H1 (cell line): Measurements from ENCODE around the gene RNFT2. TPM values are rescaled to one million over a fixed set of nuclear protein-coding genes. Genes with fewer than 3 reads are reported as not detected.

Experiments
- CTCF ChIA-PET: fragments of 300-600 bp; sonication (Branson Sonifier 250); formaldehyde crosslinking; loops from one replicate; lab custom pipeline; 2021; ENCODE audit not compliant: partially characterized antibody; lab: Charles Lee
- POLR2A ChIA-PET: fragments of 300-600 bp; sonication (Branson Sonifier 250); formaldehyde crosslinking; loops from one replicate; lab custom pipeline; 2021; ENCODE audit warnings: inconsistent platforms; ENCODE audit not compliant: partially characterized antibody; lab: Charles Lee
- DNase-seq, 2 experiments: peaks; one replicate each; pipeline versions ENCODE4 v3.0.0 to v3.0.0-alpha.2; 2010 to 2022; ENCODE audit warnings: low spot score in 2 of 2, low read depth in 1 of 2, mixed read lengths in 1 of 2
- FAIRE-seq: peaks from 2 replicates; lab custom pipeline; 2011; peaks lifted over from hg19 to GRCh38; lab: Jason Lieb, UNC
- H2AFZ ChIP-seq: 2 replicates; pipeline ENCODE4 v1.8.1; 2012; ENCODE audit warnings: low read length, inconsistent platforms
- H2AK5ac ChIP-seq: 2 replicates; pipeline ENCODE4 v1.6.1; 2013; ENCODE audit warnings: low read depth, low read length
- H2BK120ac ChIP-seq: replicated peaks from 2 replicates; pipeline ENCODE3; 2013; ENCODE audit warnings: low read depth, low read length, inconsistent platforms
- H2BK12ac ChIP-seq: 2 replicates; pipeline ENCODE4 v1.6.1; 2013; ENCODE audit warnings: low read depth, low read length
- H2BK15ac ChIP-seq: 2 replicates; pipeline ENCODE4 v1.6.1; 2013; ENCODE audit warnings: low read length
- H2BK20ac ChIP-seq: 2 replicates; pipeline ENCODE4 v1.6.1; 2013; ENCODE audit warnings: low read length
- H2BK5ac ChIP-seq: 2 replicates; pipeline ENCODE4 v1.6.1; 2013; ENCODE audit warnings: low read depth, low read length
- H3K14ac ChIP-seq: 2 replicates; pipeline ENCODE4 v1.6.1; 2013; ENCODE audit warnings: inconsistent platforms; ENCODE audit not compliant: insufficient read length
- H3K18ac ChIP-seq: 2 replicates; pipeline ENCODE4 v1.6.1; 2013; ENCODE audit warnings: low read length; ENCODE audit errors: extremely low read depth
- H3K23ac ChIP-seq: 2 replicates; pipeline ENCODE4 v1.6.1; 2013; ENCODE audit warnings: inconsistent platforms; ENCODE audit not compliant: insufficient read length
- H3K23me2 ChIP-seq: 2 replicates; pipeline ENCODE4 v1.6.1; 2013; ENCODE audit warnings: low read depth, low read length
- H3K27ac ChIP-seq: 2 replicates; pipeline ENCODE4 v1.6.1; 2011; ENCODE audit warnings: low read depth, low read length, inconsistent platforms
- H3K27me3 ChIP-seq, 4 experiments: replicated peaks in 1 of 4; 1 replicate in 1 of 4; 2 replicates in 3 of 4; pipeline versions ENCODE4 v1.6.1 to v1.8.1; 2011 to 2013; ENCODE audit warnings: low read length in 3 of 4, mild to moderate bottlenecking in 3 of 4, inconsistent platforms in 2 of 4, mixed read lengths in 2 of 4, moderate library complexity in 1 of 4; ENCODE audit not compliant: control insufficient read depth in 3 of 4, insufficient read depth in 3 of 4; ENCODE audit errors: extremely low read depth in 1 of 4
- H3K36me3 ChIP-seq, 4 experiments: 2 replicates each; pipeline versions ENCODE4 v1.6.1 to v1.8.1; 2011 to 2013; ENCODE audit warnings: mild to moderate bottlenecking in 4 of 4, low read length in 3 of 4, moderate library complexity in 2 of 4, control low read depth in 1 of 4, inconsistent platforms in 1 of 4; ENCODE audit not compliant: insufficient read depth in 4 of 4, control insufficient read depth in 2 of 4
- H3K4ac ChIP-seq: replicated peaks from 2 replicates; pipeline ENCODE3; 2013; ENCODE audit warnings: low read length, low read depth, mixed read lengths, inconsistent platforms; ENCODE audit not compliant: insufficient read length
- H3K4me1 ChIP-seq, 4 experiments: replicated peaks in 1 of 4; 1 replicate in 1 of 4; 2 replicates in 3 of 4; pipeline versions ENCODE4 v1.6.1 to v1.8.1; 2011 to 2013; ENCODE audit warnings: low read length in 3 of 4, inconsistent platforms in 2 of 4, mixed read lengths in 1 of 4; ENCODE audit not compliant: insufficient read depth in 4 of 4, control insufficient read depth in 3 of 4
- H3K4me2 ChIP-seq, 2 experiments: 2 replicates each; pipeline versions ENCODE4 v1.6.1 to v1.8.1; 2011 to 2013; ENCODE audit warnings: low read depth in 2 of 2, low read length in 2 of 2, control low read depth in 1 of 2, inconsistent platforms in 1 of 2, mild to moderate bottlenecking in 1 of 2; ENCODE audit not compliant: insufficient read depth in 1 of 2
- H3K4me3 ChIP-seq, 4 experiments: fragments of 200-600, 300-600 bp in 1 of 4; sonication (generic), shearing (Covaris generic), sonication (Bioruptor Twin) in 1 of 4; 2 replicates each; pipeline versions ENCODE4 v1.5.1 to v1.8.1; 2011 to 2016; ENCODE audit warnings: low read length in 4 of 4, low read depth in 3 of 4, control low read depth in 2 of 4, inconsistent platforms in 2 of 4, mild to moderate bottlenecking in 2 of 4, mixed read lengths in 1 of 4, moderate library complexity in 1 of 4; ENCODE audit not compliant: insufficient read depth in 2 of 4; ENCODE audit errors: extremely low read depth in 1 of 4
- H3K56ac ChIP-seq: replicated peaks from 2 replicates; pipeline ENCODE3; 2013; ENCODE audit warnings: low read depth, mild to moderate bottlenecking, mixed read lengths, low read length, inconsistent platforms; ENCODE audit not compliant: insufficient read length
- H3K79me1 ChIP-seq: 2 replicates; pipeline ENCODE4 v1.6.1; 2013; ENCODE audit warnings: low read depth, low read length, control low read depth
- H3K79me2 ChIP-seq, 2 experiments: 2 replicates each; pipeline versions ENCODE4 v1.6.1 to v1.8.1; 2012 to 2013; ENCODE audit warnings: low read length in 2 of 2, mild to moderate bottlenecking in 2 of 2, inconsistent platforms in 1 of 2; ENCODE audit not compliant: insufficient read depth in 2 of 2, control insufficient read depth in 1 of 2
- H3K9ac ChIP-seq, 4 experiments: replicated peaks in 1 of 4; 1 replicate in 1 of 4; 2 replicates in 3 of 4; pipeline versions ENCODE4 v1.6.1 to v1.8.1; 2011 to 2013; ENCODE audit warnings: low read depth in 3 of 4, low read length in 3 of 4, control low read depth in 2 of 4, mild to moderate bottlenecking in 2 of 4, moderate library complexity in 2 of 4, inconsistent platforms in 1 of 4; ENCODE audit errors: extremely low read depth in 1 of 4
- H3K9me3 ChIP-seq, 2 experiments: 2 replicates each; pipeline versions ENCODE4 v1.6.1 to v1.8.1; 2012 to 2013; ENCODE audit warnings: mild to moderate bottlenecking in 2 of 2, moderate library complexity in 2 of 2, control low read depth in 1 of 2, inconsistent platforms in 1 of 2, low read depth in 1 of 2, low read length in 1 of 2, mixed read lengths in 1 of 2; ENCODE audit not compliant: insufficient read depth in 2 of 2
- H4K20me1 ChIP-seq, 2 experiments: replicated peaks in 1 of 2; 2 replicates each; pipeline versions ENCODE3 to v1.8.1; 2011 to 2013; ENCODE audit warnings: inconsistent platforms in 2 of 2, low read length in 2 of 2, mild to moderate bottlenecking in 1 of 2; ENCODE audit not compliant: insufficient read depth in 2 of 2, control insufficient read depth in 1 of 2
- H4K5ac ChIP-seq: 2 replicates; pipeline ENCODE4 v1.6.1; 2013; ENCODE audit warnings: low read length, low read depth, mixed read lengths, inconsistent platforms; ENCODE audit not compliant: insufficient read length
- H4K8ac ChIP-seq: 2 replicates; pipeline ENCODE4 v1.8.0; 2013; ENCODE audit warnings: mild to moderate bottlenecking, moderate library complexity, low read length, inconsistent platforms; ENCODE audit not compliant: insufficient read depth; ENCODE audit errors: extremely low read depth
- H4K91ac ChIP-seq: replicated peaks from 2 replicates; pipeline ENCODE3; 2013; ENCODE audit warnings: low read length, mixed read lengths, inconsistent platforms; ENCODE audit not compliant: insufficient read length
- EP300 ChIP-seq, 2 experiments: IDR thresholded peaks; 1 replicate in 1 of 2; 2 replicates in 1 of 2; pipeline ENCODE4 v1.6.1; 2011 to 2012; ENCODE audit warnings: low read depth in 2 of 2, low read length in 2 of 2, mild to moderate bottlenecking in 2 of 2, borderline replicate concordance in 1 of 2, inconsistent platforms in 1 of 2, moderate library complexity in 1 of 2
- JUN ChIP-seq: IDR thresholded peaks from 2 replicates; pipeline ENCODE4 v1.6.1; 2011; ENCODE audit warnings: low read depth, mild to moderate bottlenecking, improper control_type of control experiment, low read length
- KDM4A ChIP-seq: IDR thresholded peaks from one replicate; pipeline ENCODE4 v1.7.1; 2012; ENCODE audit warnings: low read depth, mild to moderate bottlenecking, moderate library complexity, low read length, inconsistent platforms; ENCODE audit not compliant: severe bottlenecking
- NRF1 ChIP-seq: IDR thresholded peaks from 2 replicates; pipeline ENCODE4 v1.6.1; 2011; ENCODE audit warnings: mild to moderate bottlenecking, low read depth, low read length, improper control_type of control experiment
- TBP ChIP-seq: IDR thresholded peaks from 2 replicates; pipeline ENCODE4 v1.6.1; 2011; ENCODE audit warnings: low read depth, low read length, improper control_type of control experiment
- WGBS, 2 experiments: shearing (Covaris generic) in 1 of 2; methylation state at CpG; one replicate each; pipeline versions ENCODE4 v1.1.6 to v1.1.7; 2013 to 2015; ENCODE audit warnings: low lambda C conversion rate in 2 of 2, mixed read lengths in 2 of 2, inconsistent platforms in 1 of 2, low coverage in 1 of 2, missing lambda C conversion rate in 1 of 2; ENCODE audit not compliant: insufficient replicate concordance in 2 of 2, insufficient coverage in 1 of 2, insufficient read length in 1 of 2; ENCODE audit errors: extremely low coverage in 1 of 2, missing lambda C conversion rate in 1 of 2; 5-methylcytosine and 5-hydroxymethylcytosine counted together
- polyA plus RNA-seq, 7 experiments: library from polyadenylated mRNA; depleted of rRNA in 3 of 7; stranded (reverse) in 5 of 7; unstranded in 2 of 7; fragments of >200 nt in 5 of 7; fragments of 200-250 nt in 2 of 7; gene quantifications; 1 replicate in 5 of 7; 2 replicates in 1 of 7; 4 replicates in 1 of 7; pipeline versions ENCODE4 v1.2.1 to v1.2.3, GENCODE V29; 2011 to 2013; ENCODE audit warnings: missing spikeins in 2 of 7, mixed read lengths in 2 of 7
- total RNA-seq: library from RNA; stranded (reverse); fragmentation: NEBNext Ultra II Directional; extraction: Animal tissue kit (Norgen Biotek cat#: 25700); gene quantifications from 2 replicates; pipeline ENCODE4 v1.2.1, GENCODE V29; 2021
- TF ChIP-seq, protein P1 (sequence below): IDR thresholded peaks from 2 replicates; pipeline ENCODE4 v1.6.1; 2012; ENCODE audit warnings: inconsistent platforms

The RNFT2 gene
- total and polyA plus RNA-seq, 2 of the 8 experiments (the other 6 are each of a cell fraction or from before 2014, with no cell fraction given): 14.2 to 33.1 TPM

DNA sequence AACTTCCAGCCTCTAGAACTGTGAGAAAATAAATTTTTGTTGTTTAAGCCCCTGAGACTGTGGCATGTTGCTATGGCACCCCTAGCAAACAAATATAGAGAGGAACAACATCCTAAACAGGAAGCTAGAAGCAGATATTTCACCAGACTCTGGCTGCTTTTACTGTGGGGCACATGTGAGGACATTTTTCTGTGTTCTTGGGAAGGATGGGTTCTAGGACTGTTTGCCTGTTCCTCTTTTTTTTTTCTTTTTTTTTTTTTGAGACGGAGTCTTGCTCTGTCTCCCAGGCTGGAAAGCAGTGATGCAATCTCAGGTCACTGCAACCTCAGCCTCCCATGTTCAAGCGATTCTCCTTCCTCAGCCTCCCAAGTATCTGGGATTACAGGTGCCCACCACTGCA is 147.4 kb downstream of the RNFT2 start:
- Histone ChIP-seq H3K23ac (no peak overlapping the region), H2BK20ac (no peak overlapping the region), H4K20me1 (peaks cover 0 to 2% of the 10 kb centered on the region in 2 experiments), H4K8ac (no peak overlapping the region), H2BK12ac (no peak overlapping the region), H2BK15ac (no peak overlapping the region), H3K36me3 (no peaks in the 10 kb centered on the region), H3K79me1 (no peaks in the 10 kb centered on the region), H4K91ac (no peak overlapping the region), H4K5ac (no peak overlapping the region), H2AK5ac (no peak overlapping the region), H3K4me2 (no peak overlapping the region), H2BK120ac (no peak overlapping the region), H3K4me1 (peaks cover 0 to 5% (median 4%) of the 10 kb centered on the region in 4 experiments; a peak in 5 of 7 replicates), H3K79me2 (no peaks in the 10 kb centered on the region), H2BK5ac (no peak overlapping the region), H3K14ac (no peak overlapping the region), H3K27ac (no peak overlapping the region), H3K18ac (no peak overlapping the region), H3K4me3 (no peak overlapping the region), H2AFZ (no peak overlapping the region), H3K4ac (no peak overlapping the region), H3K56ac (no peak overlapping the region), H3K9me3 (no peaks in the 10 kb centered on the region; a peak in 1 of 4 replicates), H3K27me3 (peaks cover 16 to 30% (median 24%) of the 10 kb centered on the region in 4 experiments), H3K9ac (no peak overlapping the region), H3K23me2 (peaks cover 13% of the 10 kb centered on the region; the same call in 1 of the 2 replicates)
- DNase-seq: no peak
- CTCF ChIA-PET: no interaction called here
- POLR2A ChIA-PET: no interaction called here
- FAIRE-seq: no peak
- WGBS, 2 experiments: 60% methylated on average over 1 of the region's 2 CpGs; no CpG with 5 or more reads in 1 of the 2 experiments
- TF ChIP-seq KDM4A (no peak), EP300 (IDR thresholded peaks at IDR 0.05; ENCODE audit: borderline replicate concordance in 1 of 2, low read depth in 2 of 2, low read length in 2 of 2) (no peak), JUN (no peak), TBP (no peak), NRF1 (no peak)
- TF ChIP-seq, protein P1, sequence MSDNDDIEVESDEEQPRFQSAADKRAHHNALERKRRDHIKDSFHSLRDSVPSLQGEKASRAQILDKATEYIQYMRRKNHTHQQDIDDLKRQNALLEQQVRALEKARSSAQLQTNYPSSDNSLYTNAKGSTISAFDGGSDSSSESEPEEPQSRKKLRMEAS: no peak
